Loucy (cell line): ENCODE measurements around the gene HCRTR2.

ENCODE experiments used
- H2AFZ ChIP-seq: fragments of 200-600 bp; sonication (generic); 2 replicates; pipeline ENCODE4 v1.6.0; 2016; ENCODE audit warnings: antibody characterized with exemption, mild to moderate bottlenecking, low read length, moderate library complexity
- H3F3A ChIP-seq: fragments of 200-600 bp; 2 replicates; pipeline ENCODE4 v1.6.0; 2016; ENCODE audit warnings: antibody characterized with exemption, low read depth, mild to moderate bottlenecking
- H3K27me3 ChIP-seq: fragments of 200-600 bp; sonication (generic); 2 replicates; pipeline ENCODE4 v1.6.1; 2014; ENCODE audit warnings: low read length, mild to moderate bottlenecking; ENCODE audit not compliant: insufficient read depth, poor library complexity, severe bottlenecking
- H3K36me3 ChIP-seq: fragments of 200-600 bp; sonication (generic); 2 replicates; pipeline ENCODE4 v1.6.1; 2016; ENCODE audit warnings: low read length; ENCODE audit not compliant: insufficient read depth
- H3K4me1 ChIP-seq: fragments of 200-600 bp; sonication (generic); 2 replicates; pipeline ENCODE4 v1.5.1; 2014; ENCODE audit warnings: low read length, mild to moderate bottlenecking; ENCODE audit not compliant: insufficient read depth, poor library complexity, severe bottlenecking
- H3K4me2 ChIP-seq: fragments of 200-600 bp; sonication (generic); 2 replicates; pipeline ENCODE4 v1.6.0; 2014; ENCODE audit warnings: antibody characterized with exemption, low read length, low read depth, mild to moderate bottlenecking; ENCODE audit not compliant: poor library complexity, severe bottlenecking
- H3K4me3 ChIP-seq: fragments of 200-600 bp; sonication (generic); 2 replicates; pipeline ENCODE4 v1.5.1; 2014; ENCODE audit warnings: low read length, mild to moderate bottlenecking, mixed read lengths; ENCODE audit not compliant: poor library complexity, severe bottlenecking
- H3K79me2 ChIP-seq: fragments of 200-600 bp; sonication (generic); 2 replicates; pipeline ENCODE4 v1.6.1; 2014; ENCODE audit warnings: low read length; ENCODE audit not compliant: insufficient read depth
- H3K9ac ChIP-seq: fragments of 200-600 bp; sonication (generic); 2 replicates; pipeline ENCODE4 v1.6.0; 2014; ENCODE audit warnings: mild to moderate bottlenecking, low read depth, low read length, moderate library complexity; ENCODE audit not compliant: poor library complexity, severe bottlenecking
- H3K9me2 ChIP-seq: fragments of 200-600 bp; sonication (generic); replicated peaks from 2 replicates; pipeline ENCODE4 v1.6.1; 2016; ENCODE audit warnings: low read depth, low read length, mixed read lengths
- H3K9me3 ChIP-seq: fragments of 200-600 bp; sonication (generic); 2 replicates; pipeline ENCODE4 v1.6.1; 2014; ENCODE audit warnings: mild to moderate bottlenecking, antibody characterized with exemption, low read length, low read depth; ENCODE audit not compliant: insufficient read depth
- H4K20me1 ChIP-seq: fragments of 200-600 bp; sonication (generic); 2 replicates; pipeline ENCODE4 v1.6.0; 2014; ENCODE audit warnings: antibody characterized with exemption, low read length, mild to moderate bottlenecking; ENCODE audit not compliant: insufficient read depth, poor library complexity, severe bottlenecking
- CTCF ChIP-seq: fragments of 200-600 bp; sonication (generic); conservative IDR thresholded peaks from 2 replicates; pipeline ENCODE4 v1.5.1; 2014; ENCODE audit warnings: mild to moderate bottlenecking, antibody characterized with exemption, low read length
- EZH2phosphoT487 ChIP-seq: fragments of 200-600 bp; IDR thresholded peaks from 2 replicates; pipeline ENCODE4 v1.6.1; 2018; ENCODE audit warnings: antibody characterized with exemption, mild to moderate bottlenecking, moderate library complexity, borderline replicate concordance

HCRTR2 gene

GRCh38 chr6:55175078-55176049 is 1.0 kb downstream of the HCRTR2 start:
- Histone ChIP-seq H4K20me1 (no peaks in the 10 kb centered on the region), H3K4me3 (no peak overlapping the region), H3K79me2 (no peaks in the 10 kb centered on the region), H3K4me2 (no peak overlapping the region), H3K4me1 (no peaks in the 10 kb centered on the region), H3K9ac (no peak overlapping the region), H2AFZ (no peak overlapping the region), H3K9me2 (no peaks in the 10 kb centered on the region), H3F3A (no peaks in the 10 kb centered on the region), H3K27me3 (no peaks in the 10 kb centered on the region), H3K9me3 (no peaks in the 10 kb centered on the region), H3K36me3 (no peaks in the 10 kb centered on the region)
- TF ChIP-seq CTCF (no peak), EZH2phosphoT487 (no peak)

GRCh38 chr6:55176958-55177357 is 2.6 kb downstream of the HCRTR2 start:
- Histone ChIP-seq H3F3A (no peaks in the 10 kb centered on the region), H2AFZ (no peak overlapping the region), H3K27me3 (no peaks in the 10 kb centered on the region), H4K20me1 (no peaks in the 10 kb centered on the region), H3K79me2 (no peaks in the 10 kb centered on the region), H3K9ac (no peak overlapping the region), H3K9me3 (no peaks in the 10 kb centered on the region), H3K36me3 (no peaks in the 10 kb centered on the region), H3K4me2 (no peak overlapping the region), H3K4me3 (no peak overlapping the region), H3K9me2 (no peaks in the 10 kb centered on the region), H3K4me1 (no peaks in the 10 kb centered on the region)
- no peak for TF ChIP-seq EZH2phosphoT487
- TF ChIP-seq CTCF, result no peak

- no peak overlapping the region for H2AFZ ChIP-seq
- H3K9ac ChIP-seq, result no peak overlapping the region
- H3K27me3 ChIP-seq, result no peaks in the 10 kb centered on the region
- no peaks in the 10 kb centered on the region for H3K79me2 ChIP-seq
- H3K9me3 ChIP-seq, result no peaks in the 10 kb centered on the region
- H3K9me2 ChIP-seq, result no peaks in the 10 kb centered on the region
- TF ChIP-seq EZH2phosphoT487 (no peak), CTCF (no peak)
- no peaks in the 10 kb centered on the region for H3F3A ChIP-seq
- no peak overlapping the region for H3K4me3 ChIP-seq
- H3K4me1 ChIP-seq, result no peaks in the 10 kb centered on the region
- H3K36me3 ChIP-seq, result no peaks in the 10 kb centered on the region
- H4K20me1 ChIP-seq, result no peaks in the 10 kb centered on the region
- H3K4me2 ChIP-seq, result no peak overlapping the region
These were observed 5.9 kb downstream of the HCRTR2 start for GRCh38 chr6:55180258-55180657.
